OCI-LY3 (cell line): Measurements from ENCODE around the gene FLOT1.

Experiments
- EZH2phosphoT487 ChIP-seq: fragments of 200-600 bp; shearing (Covaris generic); IDR thresholded peaks from 2 replicates; pipeline ENCODE4 v1.6.1; 2018; ENCODE audit warnings: antibody characterized with exemption, mixed run types, low read depth
- TF ChIP-seq, protein P1 (sequence below): fragments of 200-600, 300-600 bp; sonication (generic); IDR thresholded peaks from 2 replicates; pipeline ENCODE4 v1.5.1; 2014; ENCODE audit warnings: antibody characterized with exemption, low read length, low read depth

DNA sequence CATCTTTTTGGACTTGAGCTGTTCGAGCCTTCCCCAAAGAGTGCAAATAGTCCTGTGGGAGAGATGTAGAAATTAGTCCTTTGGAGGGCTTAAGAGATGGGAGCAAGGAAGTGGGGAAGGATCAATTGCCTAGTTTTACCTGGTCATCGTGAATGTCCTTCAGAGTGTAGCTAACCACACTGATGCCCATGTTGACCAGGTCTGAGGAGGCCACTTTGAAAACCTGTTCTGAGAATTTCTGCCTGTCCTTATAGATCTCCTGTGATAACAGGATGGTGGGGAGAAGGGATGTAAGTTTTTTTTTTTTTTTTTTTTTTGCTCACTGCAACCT lies 2.0 kb downstream of the FLOT1 start:
- TF ChIP-seq, protein P1, sequence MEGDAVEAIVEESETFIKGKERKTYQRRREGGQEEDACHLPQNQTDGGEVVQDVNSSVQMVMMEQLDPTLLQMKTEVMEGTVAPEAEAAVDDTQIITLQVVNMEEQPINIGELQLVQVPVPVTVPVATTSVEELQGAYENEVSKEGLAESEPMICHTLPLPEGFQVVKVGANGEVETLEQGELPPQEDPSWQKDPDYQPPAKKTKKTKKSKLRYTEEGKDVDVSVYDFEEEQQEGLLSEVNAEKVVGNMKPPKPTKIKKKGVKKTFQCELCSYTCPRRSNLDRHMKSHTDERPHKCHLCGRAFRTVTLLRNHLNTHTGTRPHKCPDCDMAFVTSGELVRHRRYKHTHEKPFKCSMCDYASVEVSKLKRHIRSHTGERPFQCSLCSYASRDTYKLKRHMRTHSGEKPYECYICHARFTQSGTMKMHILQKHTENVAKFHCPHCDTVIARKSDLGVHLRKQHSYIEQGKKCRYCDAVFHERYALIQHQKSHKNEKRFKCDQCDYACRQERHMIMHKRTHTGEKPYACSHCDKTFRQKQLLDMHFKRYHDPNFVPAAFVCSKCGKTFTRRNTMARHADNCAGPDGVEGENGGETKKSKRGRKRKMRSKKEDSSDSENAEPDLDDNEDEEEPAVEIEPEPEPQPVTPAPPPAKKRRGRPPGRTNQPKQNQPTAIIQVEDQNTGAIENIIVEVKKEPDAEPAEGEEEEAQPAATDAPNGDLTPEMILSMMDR, result no peak
- TF ChIP-seq EZH2phosphoT487, result no peak
